Smooth muscle cell (in vitro differentiated cells): Measurements from ENCODE around the gene CEP72. TPM values are rescaled to one million over a fixed set of nuclear protein-coding genes. Genes with fewer than 3 reads are reported as not detected.

Experiments used
- DNase-seq: peaks from one replicate; lab custom pipeline; 2025; ENCODE audit not compliant: unreplicated experiment; lab: John Stamatoyannopoulos, UW
- H2AFZ ChIP-seq: fragments of 200-600 bp; sonication (generic); 2 replicates; pipeline ENCODE4 v1.6.0; 2016; ENCODE audit warnings: antibody characterized with exemption, low read depth, mild to moderate bottlenecking
- H3F3A ChIP-seq: fragments of 200-600 bp; sonication (generic); 2 replicates; pipeline ENCODE4 v1.6.0; 2017; ENCODE audit warnings: antibody characterized with exemption, low read depth
- H3K27ac ChIP-seq: fragments of 200-600 bp; sonication (generic); 2 replicates; pipeline ENCODE4 v1.5.1; 2016; ENCODE audit warnings: low read depth, mild to moderate bottlenecking
- H3K27me3 ChIP-seq: fragments of 200-600 bp; sonication (generic); 2 replicates; pipeline ENCODE4 v1.6.1; 2016; ENCODE audit warnings: low read depth, mild to moderate bottlenecking
- H3K36me3 ChIP-seq: fragments of 200-600 bp; sonication (generic); 2 replicates; pipeline ENCODE4 v1.5.1; 2016; ENCODE audit warnings: low read depth
- H3K4me1 ChIP-seq: fragments of 200-600 bp; sonication (generic); 2 replicates; pipeline ENCODE4 v1.5.1; 2016; ENCODE audit warnings: low read depth
- H3K4me2 ChIP-seq: fragments of 200-600 bp; sonication (generic); 2 replicates; pipeline ENCODE4 v1.6.0; 2016; ENCODE audit warnings: mild to moderate bottlenecking
- H3K4me3 ChIP-seq: fragments of 200-600 bp; sonication (generic); 2 replicates; pipeline ENCODE4 v1.5.1; 2016; ENCODE audit warnings: mild to moderate bottlenecking
- H3K79me2 ChIP-seq: fragments of 200-600 bp; sonication (generic); 2 replicates; pipeline ENCODE4 v1.6.0; 2016; ENCODE audit warnings: low read depth, mild to moderate bottlenecking
- H3K9ac ChIP-seq: fragments of 200-600 bp; sonication (generic); 2 replicates; pipeline ENCODE4 v1.6.0; 2016; ENCODE audit warnings: low read depth
- H3K9me3 ChIP-seq: fragments of 200-600 bp; sonication (generic); replicated peaks from 2 replicates; pipeline ENCODE4 v1.5.1; 2016; ENCODE audit warnings: low read depth
- H4K20me1 ChIP-seq: fragments of 200-600 bp; sonication (generic); 2 replicates; pipeline ENCODE4 v1.6.0; 2016; ENCODE audit warnings: low read depth
- WGBS: methylation state at CpG from one replicate; pipeline ENCODE4 v1.1.7; 2016; ENCODE audit warnings: low lambda C conversion rate; 5-methylcytosine and 5-hydroxymethylcytosine counted together
- polyA plus RNA-seq: library from polyadenylated mRNA; unstranded; fragments of >200 nt; fragmentation: Nextera tagmentation; extraction: Ambion mirVana; gene quantifications from 2 replicates; pipeline ENCODE4 v1.2.1, GENCODE V29; 2016
- total RNA-seq: library from RNA; depleted of rRNA; stranded (reverse); fragments of >200 nt; gene quantifications from 2 replicates; pipeline ENCODE4 v1.2.3, GENCODE V29; 2014
- TF ChIP-seq, protein P1 (sequence below): fragments of 200-600 bp; sonication (generic); IDR thresholded peaks from 2 replicates; pipeline ENCODE4 v1.5.1; 2017; ENCODE audit warnings: borderline replicate concordance, mild to moderate bottlenecking, antibody characterized with exemption; ENCODE audit not compliant: insufficient read depth, poor library complexity, severe bottlenecking

The CEP72 gene
- total and polyA plus RNA-seq, 2 experiments from 2014 or later, result 2.7 to 4.0 TPM

DNA sequence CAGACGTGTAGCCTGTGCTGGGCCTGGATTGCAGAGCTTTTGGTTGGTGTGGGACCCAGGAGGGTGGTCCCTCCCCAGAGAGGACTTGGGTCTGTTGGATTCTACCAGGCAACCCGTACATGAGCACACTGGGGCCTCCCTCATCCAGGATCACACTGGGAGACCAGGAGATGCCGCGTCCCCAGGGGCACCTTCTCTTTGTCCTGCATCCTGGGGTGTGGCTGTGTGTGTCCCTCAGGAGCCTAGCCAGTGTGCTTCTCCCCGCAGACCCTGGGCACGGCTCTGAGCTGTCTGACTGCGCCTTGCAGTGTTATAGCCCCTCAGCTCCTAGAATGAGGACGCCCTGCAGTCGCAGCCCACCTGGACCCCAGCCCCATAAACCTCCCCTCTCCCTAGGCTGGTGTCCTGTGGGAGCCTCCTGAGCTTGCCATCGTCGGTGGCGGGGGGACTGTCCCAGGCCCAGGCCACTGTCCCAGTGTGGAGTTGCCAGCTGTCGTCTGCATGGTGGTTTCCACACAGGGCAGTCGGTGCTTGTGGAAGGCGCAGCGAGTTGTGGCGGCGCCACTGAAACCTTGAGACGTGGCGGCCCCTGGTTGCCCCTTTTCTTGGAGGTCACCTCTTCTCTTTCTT, 27.6 kb downstream of the CEP72 start:
- no peak overlapping the region for H3K9ac ChIP-seq
- no peaks in the 10 kb centered on the region for H3K4me1 ChIP-seq
- H3K36me3 ChIP-seq, result no peaks in the 10 kb centered on the region
- TF ChIP-seq, protein P1, sequence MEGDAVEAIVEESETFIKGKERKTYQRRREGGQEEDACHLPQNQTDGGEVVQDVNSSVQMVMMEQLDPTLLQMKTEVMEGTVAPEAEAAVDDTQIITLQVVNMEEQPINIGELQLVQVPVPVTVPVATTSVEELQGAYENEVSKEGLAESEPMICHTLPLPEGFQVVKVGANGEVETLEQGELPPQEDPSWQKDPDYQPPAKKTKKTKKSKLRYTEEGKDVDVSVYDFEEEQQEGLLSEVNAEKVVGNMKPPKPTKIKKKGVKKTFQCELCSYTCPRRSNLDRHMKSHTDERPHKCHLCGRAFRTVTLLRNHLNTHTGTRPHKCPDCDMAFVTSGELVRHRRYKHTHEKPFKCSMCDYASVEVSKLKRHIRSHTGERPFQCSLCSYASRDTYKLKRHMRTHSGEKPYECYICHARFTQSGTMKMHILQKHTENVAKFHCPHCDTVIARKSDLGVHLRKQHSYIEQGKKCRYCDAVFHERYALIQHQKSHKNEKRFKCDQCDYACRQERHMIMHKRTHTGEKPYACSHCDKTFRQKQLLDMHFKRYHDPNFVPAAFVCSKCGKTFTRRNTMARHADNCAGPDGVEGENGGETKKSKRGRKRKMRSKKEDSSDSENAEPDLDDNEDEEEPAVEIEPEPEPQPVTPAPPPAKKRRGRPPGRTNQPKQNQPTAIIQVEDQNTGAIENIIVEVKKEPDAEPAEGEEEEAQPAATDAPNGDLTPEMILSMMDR, result no peak
- H4K20me1 ChIP-seq, result no peaks in the 10 kb centered on the region
- H3K9me3 ChIP-seq, result no peaks in the 10 kb centered on the region
- H3K79me2 ChIP-seq, result no peaks in the 10 kb centered on the region
- no peak overlapping the region for H3K4me3 ChIP-seq
- DNase-seq, result no peak
- H2AFZ ChIP-seq, result no peak overlapping the region
- 98% methylated on average over 20 of the region's 20 CpGs for WGBS
- H3K4me2 ChIP-seq, result no peak overlapping the region
- no peaks in the 10 kb centered on the region for H3K27me3 ChIP-seq
- H3K27ac ChIP-seq, result no peak overlapping the region
- no peaks in the 10 kb centered on the region for H3F3A ChIP-seq

DNA sequence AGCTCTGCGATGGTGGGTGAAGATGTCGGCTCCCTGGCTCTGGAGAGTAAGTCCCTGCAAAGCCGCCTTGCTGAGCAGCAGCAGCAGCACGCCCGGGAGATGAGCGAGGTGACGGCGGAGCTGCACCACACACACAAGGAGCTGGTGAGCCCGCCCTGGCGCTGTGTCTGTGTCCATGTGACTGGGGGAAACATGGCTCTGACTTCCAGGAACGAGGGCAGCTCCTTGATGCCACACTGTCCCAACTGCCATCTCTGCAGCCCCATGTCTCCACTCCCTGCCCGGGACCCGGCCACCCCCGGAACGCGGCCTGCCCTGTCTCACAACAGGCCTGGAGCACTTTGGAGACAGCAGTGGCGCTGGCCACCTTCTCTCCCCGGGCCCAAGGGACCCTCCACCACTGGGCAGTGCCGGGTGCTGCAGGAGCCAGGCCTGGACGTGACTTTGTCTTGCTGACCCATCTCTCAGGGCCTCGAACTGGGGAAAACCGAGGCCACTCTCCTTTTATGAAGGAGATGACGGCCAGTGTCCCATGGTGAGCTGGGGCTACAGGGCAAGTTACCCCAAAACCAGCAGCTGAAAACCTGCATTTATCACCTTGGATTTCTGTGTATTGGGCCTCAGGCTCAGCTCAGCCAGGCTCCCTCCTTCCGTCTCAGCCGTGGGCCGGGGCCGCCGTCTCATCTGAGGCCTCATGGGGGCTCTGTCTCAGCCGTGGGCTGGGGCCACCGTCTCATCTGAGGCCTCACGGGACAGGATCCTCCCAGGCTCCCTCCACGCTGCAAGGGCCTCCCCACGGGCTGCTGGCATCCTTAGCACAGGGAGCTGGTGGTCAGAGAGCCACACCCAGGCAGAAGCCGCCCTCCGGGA, 28.6 kb downstream of the CEP72 start:
- Histone ChIP-seq H3K79me2 (no peaks in the 10 kb centered on the region), H3K4me1 (no peaks in the 10 kb centered on the region), H3K9me3 (no peaks in the 10 kb centered on the region), H3F3A (no peaks in the 10 kb centered on the region), H2AFZ (no peak overlapping the region), H3K36me3 (no peaks in the 10 kb centered on the region), H3K4me3 (no peak overlapping the region), H3K27ac (no peak overlapping the region), H3K27me3 (no peaks in the 10 kb centered on the region), H3K4me2 (no peak overlapping the region), H3K9ac (no peak overlapping the region), H4K20me1 (no peaks in the 10 kb centered on the region)
- WGBS, result 98% methylated on average over 35 of the region's 35 CpGs
- TF ChIP-seq, protein P1, result no peak
- no peak for DNase-seq

DNA sequence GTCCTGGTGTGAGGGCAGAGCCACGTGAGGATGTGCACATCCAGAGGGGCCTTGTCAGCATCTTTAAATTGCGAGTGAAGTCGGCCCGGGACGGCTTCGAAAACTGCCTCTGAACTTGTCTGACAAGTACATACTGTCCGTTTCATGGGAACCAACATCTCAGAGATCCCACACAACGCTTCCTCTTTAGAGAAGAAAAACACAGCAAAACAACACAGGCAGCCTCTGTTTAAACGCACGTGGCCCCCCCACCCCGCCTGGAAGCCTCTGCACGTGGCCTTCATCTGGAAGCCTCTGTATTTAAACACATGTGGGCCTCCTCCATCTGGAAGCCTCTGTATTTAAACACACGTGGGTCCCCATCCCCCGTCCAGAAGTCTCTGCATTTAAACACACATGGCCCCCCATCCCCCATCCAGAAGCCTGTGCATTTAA, 29.2 kb downstream of the CEP72 start:
- Histone ChIP-seq H3F3A (no peaks in the 10 kb centered on the region), H3K4me3 (no peak overlapping the region), H3K4me2 (no peak overlapping the region), H3K4me1 (no peaks in the 10 kb centered on the region), H3K9ac (no peak overlapping the region), H3K27me3 (no peaks in the 10 kb centered on the region), H3K27ac (no peak overlapping the region), H3K36me3 (no peaks in the 10 kb centered on the region), H2AFZ (no peak overlapping the region), H3K9me3 (no peaks in the 10 kb centered on the region), H3K79me2 (no peaks in the 10 kb centered on the region), H4K20me1 (no peaks in the 10 kb centered on the region)
- TF ChIP-seq, protein P1, result no peak
- WGBS, result 93% methylated on average over 14 of the region's 14 CpGs
- no peak for DNase-seq
